HL-60 (cell line): ENCODE data around the gene MYL12A.
"Not testable (repeated sequence)": the region's sequence is repeated elsewhere in the genome, so short reads cannot be mapped to it uniquely, and the experiment has no call there.

ENCODE experiments used
- DNase-seq, 2 experiments: peaks; one replicate each; pipeline ENCODE4 v3.0.0-alpha.2; 2010 to 2020; ENCODE audit warnings: low read depth in 1 of 2, low spot score in 1 of 2
- H3K27ac ChIP-seq: fragments of 250-450 bp; sonication (Bioruptor Pico); replicated peaks from 2 replicates; pipeline ENCODE4 v1.5.1; 2020; ENCODE audit warnings: mild to moderate bottlenecking, moderate library complexity
- H3K27me3 ChIP-seq: fragments of 250-450 bp; sonication (Bioruptor Pico); 2 replicates; pipeline ENCODE4 v1.5.1; 2021; ENCODE audit warnings: mild to moderate bottlenecking, moderate library complexity; ENCODE audit not compliant: insufficient read depth, poor library complexity, severe bottlenecking
- H3K4me3 ChIP-seq: replicated peaks from 2 replicates; pipeline ENCODE4 v1.5.1; 2011; ENCODE audit warnings: mild to moderate bottlenecking, control low read depth, low read length; ENCODE audit not compliant: insufficient read depth
- CTCF ChIP-seq: IDR thresholded peaks from one replicate; pipeline ENCODE4 v1.5.1; 2011; ENCODE audit warnings: low read length, control low read depth, inconsistent platforms; ENCODE audit not compliant: insufficient read depth
- GABPA ChIP-seq: IDR thresholded peaks from 2 replicates; pipeline ENCODE4 v1.6.1; 2012; ENCODE audit warnings: low read depth
- POLR2AphosphoS5 ChIP-seq: IDR thresholded peaks from 2 replicates; pipeline ENCODE4 v1.6.1; 2012; ENCODE audit warnings: low read depth
- SPI1 ChIP-seq: IDR thresholded peaks from 2 replicates; pipeline ENCODE4 v1.6.1; 2012; ENCODE audit warnings: low read depth, mild to moderate bottlenecking, borderline replicate concordance
- long read RNA-seq: library from polyadenylated mRNA; unstranded; transcript quantifications from one replicate; pipeline ENCODE4 v2.0.0, GENCODE V29; 2020
- TF ChIP-seq, protein P1 (sequence below): IDR thresholded peaks from 2 replicates; pipeline ENCODE4 v1.6.1; 2012; ENCODE audit warnings: low read depth; ENCODE audit not compliant: insufficient replicate concordance

MYL12A gene
- long read RNA-seq, transcript MYL12A-212 (1 exons, 738 nt), result minor isoform, 25 of 646 reads
- long read RNA-seq, transcript MYL12A-201 (4 exons, 1,229 nt), result major isoform, 606 of 646 reads
- long read RNA-seq, transcript MYL12A-207 (4 exons, 947 nt), result minor isoform, 6 of 646 reads
- long read RNA-seq, partial matches to known transcripts, result 1 of 646 reads
- long read RNA-seq, other reads (novel, unspliced or antisense), result 8 of 646 reads

DNA sequence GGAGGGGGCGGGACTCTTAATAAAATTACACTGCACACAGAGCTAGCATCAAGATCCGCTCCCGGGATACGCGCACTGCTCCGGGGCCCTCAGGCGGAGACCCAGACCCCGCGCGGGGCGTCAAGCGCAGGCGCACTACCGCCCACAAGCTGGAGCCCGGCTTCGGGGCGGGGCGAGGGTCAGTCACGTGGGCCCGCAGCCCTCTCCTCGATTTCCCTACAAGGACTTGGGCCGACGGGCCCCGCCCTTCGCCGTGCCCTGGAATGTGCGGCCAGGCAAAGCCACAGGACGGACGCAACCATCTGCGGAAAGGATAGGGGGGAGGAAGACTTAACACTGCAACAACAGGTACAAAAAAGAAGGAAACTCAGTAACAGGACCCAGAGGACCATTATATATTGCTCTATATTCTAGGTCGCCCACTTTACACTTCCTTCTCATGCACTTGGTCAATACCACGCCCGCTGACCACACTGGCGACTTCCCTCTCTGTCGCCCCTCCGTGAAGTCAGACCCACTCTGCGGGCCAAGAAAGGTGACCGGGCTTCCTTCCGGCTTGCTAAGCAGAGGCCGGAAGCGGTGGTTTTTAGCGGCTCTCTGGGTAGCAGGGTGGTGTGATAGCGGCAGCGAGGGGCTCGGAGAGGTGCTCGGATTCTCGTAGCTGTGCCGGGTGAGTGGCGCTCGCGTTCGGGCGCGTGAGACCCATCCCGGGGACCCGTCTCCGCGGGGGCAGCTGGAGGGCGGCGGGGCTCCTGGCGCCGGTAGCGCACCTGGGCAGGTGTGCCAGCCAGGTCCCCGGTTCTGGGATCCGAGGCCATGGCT lies at the start of gene MYL12A:
MYL12A (plus strand) TSS at position 562 of the 822 bp plus-strand sequence. CDS start 5,447 bp downstream, outside the sequence.
- H3K27ac ChIP-seq, result peak within 1 kb of the TSS; percentile 99
- TF ChIP-seq, protein P1, sequence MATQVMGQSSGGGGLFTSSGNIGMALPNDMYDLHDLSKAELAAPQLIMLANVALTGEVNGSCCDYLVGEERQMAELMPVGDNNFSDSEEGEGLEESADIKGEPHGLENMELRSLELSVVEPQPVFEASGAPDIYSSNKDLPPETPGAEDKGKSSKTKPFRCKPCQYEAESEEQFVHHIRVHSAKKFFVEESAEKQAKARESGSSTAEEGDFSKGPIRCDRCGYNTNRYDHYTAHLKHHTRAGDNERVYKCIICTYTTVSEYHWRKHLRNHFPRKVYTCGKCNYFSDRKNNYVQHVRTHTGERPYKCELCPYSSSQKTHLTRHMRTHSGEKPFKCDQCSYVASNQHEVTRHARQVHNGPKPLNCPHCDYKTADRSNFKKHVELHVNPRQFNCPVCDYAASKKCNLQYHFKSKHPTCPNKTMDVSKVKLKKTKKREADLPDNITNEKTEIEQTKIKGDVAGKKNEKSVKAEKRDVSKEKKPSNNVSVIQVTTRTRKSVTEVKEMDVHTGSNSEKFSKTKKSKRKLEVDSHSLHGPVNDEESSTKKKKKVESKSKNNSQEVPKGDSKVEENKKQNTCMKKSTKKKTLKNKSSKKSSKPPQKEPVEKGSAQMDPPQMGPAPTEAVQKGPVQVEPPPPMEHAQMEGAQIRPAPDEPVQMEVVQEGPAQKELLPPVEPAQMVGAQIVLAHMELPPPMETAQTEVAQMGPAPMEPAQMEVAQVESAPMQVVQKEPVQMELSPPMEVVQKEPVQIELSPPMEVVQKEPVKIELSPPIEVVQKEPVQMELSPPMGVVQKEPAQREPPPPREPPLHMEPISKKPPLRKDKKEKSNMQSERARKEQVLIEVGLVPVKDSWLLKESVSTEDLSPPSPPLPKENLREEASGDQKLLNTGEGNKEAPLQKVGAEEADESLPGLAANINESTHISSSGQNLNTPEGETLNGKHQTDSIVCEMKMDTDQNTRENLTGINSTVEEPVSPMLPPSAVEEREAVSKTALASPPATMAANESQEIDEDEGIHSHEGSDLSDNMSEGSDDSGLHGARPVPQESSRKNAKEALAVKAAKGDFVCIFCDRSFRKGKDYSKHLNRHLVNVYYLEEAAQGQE, result peak; percentile 75
- TF ChIP-seq SPI1, result peak; percentile 35; the same call in 1 of the 2 replicates
- peak; percentile 90 for TF ChIP-seq GABPA
- no peak for TF ChIP-seq CTCF
- TF ChIP-seq POLR2AphosphoS5, result peak; percentile 98
- peak; percentile 99 to 100 for DNase-seq
- H3K4me3 ChIP-seq, result peak within 1 kb of the TSS; percentile 96
- no peaks in the 10 kb centered on the region for H3K27me3 ChIP-seq

- H3K4me3 ChIP-seq, H3K27me3 ChIP-seq, DNase-seq, H3K27ac ChIP-seq: not testable (repeated sequence)
Observed at GRCh38 chr18:3198260-3198860, 49.2 kb upstream of the MYL12A start.

DNA sequence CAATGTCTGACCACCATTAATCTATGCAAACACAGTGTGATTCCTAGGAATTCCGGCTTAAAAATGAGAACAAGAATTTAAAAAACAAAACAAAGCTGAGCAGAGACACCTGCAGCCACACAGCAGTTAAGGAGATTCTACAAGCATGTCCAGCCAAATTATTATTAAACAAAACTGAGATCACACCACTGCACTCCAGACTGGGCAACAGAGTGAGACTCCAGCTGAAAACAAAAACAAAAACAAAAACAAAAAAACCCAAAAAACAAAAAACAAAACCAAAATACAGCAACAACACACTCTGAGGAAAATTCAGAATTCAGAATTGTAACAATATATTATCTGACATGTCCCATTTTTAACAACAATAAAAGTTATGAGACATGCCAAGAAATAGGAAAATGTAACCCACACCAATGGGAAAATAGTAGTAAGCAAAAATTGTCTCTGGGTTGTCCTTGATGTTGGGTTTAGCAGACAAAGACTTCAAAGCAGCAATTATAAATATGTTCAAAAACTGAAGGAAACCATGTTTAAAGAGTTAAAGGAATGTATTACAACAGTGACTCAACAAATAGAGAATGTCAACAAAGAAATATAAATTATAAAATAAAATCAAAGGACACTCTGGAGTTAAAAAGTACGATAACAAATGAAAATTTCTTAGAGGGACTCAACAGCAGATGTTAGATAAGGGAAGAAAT lies 47.5 kb upstream of the MYL12A start:
- no peak for TF ChIP-seq POLR2AphosphoS5
- no peak for TF ChIP-seq CTCF
- TF ChIP-seq GABPA, result no peak
- DNase-seq, result no peak
- no peak overlapping the region for H3K27ac ChIP-seq

GRCh38 chr18:3205239-3205638 lies 42.4 kb upstream of the MYL12A start:
- H3K27me3 ChIP-seq, result no peaks in the 10 kb centered on the region

More for the DNA sequence above, 47.5 kb upstream of the MYL12A start:
- no peak overlapping the region for H3K4me3 ChIP-seq
- H3K27me3 ChIP-seq, result no peaks in the 10 kb centered on the region

More at GRCh38 chr18:3205239-3205638, 42.4 kb upstream of the MYL12A start:
- DNase-seq, result no peak
- TF ChIP-seq POLR2AphosphoS5 (no peak), SPI1 (no peak), GABPA (no peak), CTCF (no peak)
- TF ChIP-seq, protein P1, result no peak
- Histone ChIP-seq H3K27ac (no peak overlapping the region), H3K4me3 (no peak overlapping the region)
